HepG2 (cell line): ENCODE results near the gene CNKSR3. TPM values are rescaled to one million over a fixed set of nuclear protein-coding genes. Genes with fewer than 3 reads are reported as not detected.

ENCODE experiments used
- ATAC-seq: fragments of 200-7000 bp; cut with Tn5 transposase; 3 replicates; pipeline ENCODE4 v1.9.1; 2020; ENCODE audit warnings: mild to moderate bottlenecking, moderate library complexity
- BruUV-seq: library from RNA; stranded (reverse); fragments of 400-500 nt; replicated peaks from 2 replicates; lab custom pipeline; 2021; lab: Mats Ljungman, UMichigan
- CTCF ChIA-PET: fragments of 300-600 bp; formaldehyde crosslinking; extraction: SDS; loops from one replicate; lab custom pipeline; 2021; ENCODE audit warnings: low total read pairs, inconsistent platforms, low intra/inter-chr PET ratio; lab: Yijun Ruan, JAX
- POLR2A ChIA-PET: fragments of 350-600 bp; sonication (Branson Sonifier 250); formaldehyde crosslinking; loops from one replicate; lab custom pipeline; 2020; ENCODE audit warnings: antibody characterized with exemption, inconsistent platforms; lab: Yijun Ruan, JAX
- DNase-seq: peaks from one replicate; pipeline ENCODE4 v3.0.0-alpha.2; 2015; ENCODE audit warnings: low spot score
- FAIRE-seq: peaks from 3 replicates; lab custom pipeline; 2011; peaks lifted over from hg19 to GRCh38; lab: Jason Lieb, UNC
- H2AFZ ChIP-seq: one replicate; pipeline ENCODE4 v1.6.1; 2011; ENCODE audit warnings: low read length, inconsistent platforms
- H3K27ac ChIP-seq: fragments of 300-600 bp; 3 replicates; pipeline ENCODE4 v1.8.0; 2011; ENCODE audit warnings: mixed run types, mild to moderate bottlenecking, mixed read lengths, low read length, inconsistent platforms; ENCODE audit not compliant: insufficient read depth; ENCODE audit errors: extremely low read length
- H3K27me3 ChIP-seq, 2 experiments: fragments of 200-600 bp in 1 of 2; 2 replicates in 1 of 2; 3 replicates in 1 of 2; pipeline versions ENCODE4 v1.6.0 to v1.8.0; 2011; ENCODE audit warnings: low read length in 2 of 2, mild to moderate bottlenecking in 2 of 2, moderate library complexity in 2 of 2, inconsistent platforms in 1 of 2; ENCODE audit not compliant: insufficient read depth in 2 of 2, control insufficient read depth in 1 of 2
- H3K36me3 ChIP-seq, 2 experiments: fragments of 200-600 bp in 1 of 2; replicated peaks in 1 of 2; 2 replicates in 1 of 2; 3 replicates in 1 of 2; pipeline versions ENCODE4 v1.5.1 to v1.8.0; 2011; ENCODE audit warnings: low read length in 2 of 2, inconsistent platforms in 1 of 2; ENCODE audit not compliant: insufficient read depth in 2 of 2, control insufficient read depth in 1 of 2
- H3K4me1 ChIP-seq: 2 replicates; pipeline ENCODE4 v1.5.1; 2012; ENCODE audit warnings: low read length, inconsistent platforms; ENCODE audit not compliant: insufficient read depth
- H3K4me2 ChIP-seq: 2 replicates; pipeline ENCODE4 v1.6.0; 2011; ENCODE audit warnings: low read depth, low read length, inconsistent platforms
- H3K4me3 ChIP-seq, 3 experiments: fragments of 200-600 bp in 1 of 3; sonication (generic), shearing (Covaris generic) in 1 of 3; replicated peaks in 1 of 3; 2 replicates each; pipeline ENCODE4 v1.5.1; 2011 to 2016; ENCODE audit warnings: low read length in 3 of 3, inconsistent platforms in 2 of 3, low read depth in 2 of 3, mild to moderate bottlenecking in 2 of 3, control low read depth in 1 of 3, mixed read lengths in 1 of 3; ENCODE audit not compliant: insufficient read depth in 1 of 3
- H3K79me2 ChIP-seq: one replicate; pipeline ENCODE4 v1.6.1; 2011; ENCODE audit warnings: low read length, inconsistent platforms; ENCODE audit not compliant: insufficient read depth
- H3K9ac ChIP-seq: 2 replicates; pipeline ENCODE4 v1.6.0; 2011; ENCODE audit warnings: mild to moderate bottlenecking, low read depth, low read length, inconsistent platforms; ENCODE audit not compliant: insufficient read depth
- H3K9me3 ChIP-seq: 2 replicates; pipeline ENCODE4 v1.5.1; 2012; ENCODE audit warnings: mild to moderate bottlenecking, low read length
- H4K20me1 ChIP-seq: 2 replicates; pipeline ENCODE4 v1.6.0; 2011; ENCODE audit warnings: inconsistent platforms, mild to moderate bottlenecking, low read length, moderate library complexity; ENCODE audit not compliant: insufficient read depth
- AGO2 ChIP-seq: fragments of 200-400 bp; formaldehyde crosslinking; optimal IDR thresholded peaks from 2 replicates; pipeline ENCODE3; 2017; ENCODE audit warnings: mild to moderate bottlenecking, low read depth, low read length, moderate library complexity
- AHR ChIP-seq: IDR thresholded peaks from 2 replicates; pipeline ENCODE4 v1.6.1; 2018; ENCODE audit warnings: missing genetic modification reagents, missing compliant biosample characterization
- BHLHE40 ChIP-seq: IDR thresholded peaks from 2 replicates; pipeline ENCODE4 v1.6.1; 2011; ENCODE audit warnings: low read length, improper control_type of control experiment
- SETDB1 ChIP-seq: sonication (generic); formaldehyde crosslinking; IDR thresholded peaks from 2 replicates; pipeline ENCODE4 v1.5.1; 2020; ENCODE audit warnings: missing genetic modification reagents, mild to moderate bottlenecking, borderline replicate concordance
- TBX3 ChIP-seq: fragments of 450-650 bp; IDR thresholded peaks from 2 replicates; pipeline ENCODE4 v1.6.1; 2017; ENCODE audit warnings: antibody characterized with exemption, mild to moderate bottlenecking, inconsistent platforms, borderline replicate concordance
- TCF7L2 ChIP-seq: IDR thresholded peaks from 2 replicates; pipeline ENCODE4 v1.6.1; 2011; ENCODE audit warnings: mild to moderate bottlenecking, low read depth, low read length, moderate library complexity
- ZIK1 ChIP-seq: sonication (generic); formaldehyde crosslinking; IDR thresholded peaks from 2 replicates; pipeline ENCODE4 v1.5.0; 2020; ENCODE audit warnings: mild to moderate bottlenecking, low read depth, missing genetic modification reagents, borderline replicate concordance
- ZNF10 ChIP-seq: sonication (generic); formaldehyde crosslinking; IDR thresholded peaks from 2 replicates; pipeline ENCODE4 v1.4.0; 2020; ENCODE audit warnings: mild to moderate bottlenecking, low read depth, missing genetic modification reagents, borderline replicate concordance
- ZNF451 ChIP-seq: sonication (generic); formaldehyde crosslinking; IDR thresholded peaks from 2 replicates; pipeline ENCODE4 v1.5.0; 2020; ENCODE audit warnings: mild to moderate bottlenecking, missing genetic modification reagents
- WGBS: methylation state at CpG from one replicate; pipeline ENCODE4 v1.1.6; 2017; ENCODE audit warnings: low lambda C conversion rate; 5-methylcytosine and 5-hydroxymethylcytosine counted together
- in situ Hi-C: cut with HindIII; loops from 2 replicates; pipeline ENCODE4 v1.10.0; 2017; ENCODE audit warnings: low pct_unique_long_range_greater_than_20kb; ENCODE audit not compliant: extremely low pct_ligation_motif_present
- intact Hi-C: fragments of 100-400 bp; cut with micrococcal nuclease; formaldehyde crosslinking; loops from one replicate; pipeline ENCODE4 v1.10.0; 2022; ENCODE audit not compliant: unreplicated experiment
- polyA plus RNA-seq, 8 experiments: library from polyadenylated mRNA; depleted of rRNA in 3 of 8; stranded (reverse) in 7 of 8; unstranded in 1 of 8; fragments of >200 nt; fragmentation: Illumina TruSeq in 4 of 8; extraction: Trizol in 4 of 8; gene quantifications; 2 replicates each; pipeline versions ENCODE4 v1.2.1 to v1.2.3, GENCODE V29; 2011 to 2016; ENCODE audit warnings: low read depth in 4 of 8, missing spikeins in 1 of 8, mixed read lengths in 1 of 8; ENCODE audit not compliant: insufficient read depth in 1 of 8
- total RNA-seq, 5 experiments: library from RNA; depleted of rRNA; stranded (reverse); fragments of >200 nt; fragmentation: Illumina TruSeq; extraction: Trizol; gene quantifications; 2 replicates each; pipeline ENCODE4 v1.2.3, GENCODE V29; 2016; ENCODE audit warnings: low read depth in 1 of 5

Gene CNKSR3
- total and polyA plus RNA-seq, 2 of the 13 experiments (the other 11 are each of a cell fraction or from before 2014, with no cell fraction given): 9.2 to 38.6 TPM

DNA sequence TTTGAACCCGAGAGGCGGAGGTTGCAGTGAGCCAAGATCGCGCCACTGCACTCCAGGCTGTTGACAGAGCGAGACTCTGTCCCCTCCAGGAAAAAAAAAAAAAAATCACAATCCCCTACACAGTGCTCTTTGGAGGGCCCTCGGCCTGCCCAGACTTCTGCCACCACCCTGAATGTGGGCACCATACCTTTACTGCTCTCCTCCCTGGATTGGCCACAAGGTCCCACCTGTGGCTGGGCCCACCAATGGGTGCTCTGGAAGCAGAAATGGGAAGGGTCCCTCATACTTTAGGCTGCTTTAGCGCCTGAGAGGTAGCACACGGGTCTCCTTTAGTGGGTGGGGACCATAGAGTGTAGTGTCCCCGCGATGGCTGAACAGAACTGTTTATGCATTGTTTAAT, 103.6 kb downstream of the CNKSR3 start:
- DNase-seq (no peak), FAIRE-seq (no peak), ATAC-seq (peak; percentile 15)
- in situ Hi-C loops: no loop called here
- Histone ChIP-seq H3K4me2 (no peak overlapping the region), H3K27ac (no peak overlapping the region), H3K4me3 (no peak overlapping the region), H3K36me3 (peaks cover 28 to 69% of the 10 kb centered on the region in 2 experiments), H3K27me3 (no peaks in the 10 kb centered on the region), H3K9me3 (no peaks in the 10 kb centered on the region), H2AFZ (no peak overlapping the region), H3K9ac (no peak overlapping the region), H3K79me2 (no peaks in the 10 kb centered on the region), H4K20me1 (no peaks in the 10 kb centered on the region), H3K4me1 (peaks cover 14% of the 10 kb centered on the region)
- TF ChIP-seq AHR (no peak), ZNF10 (CRISPR knock-in tag) (no peak), BHLHE40 (no peak), SETDB1 (CRISPR knock-in tag) (no peak), ZNF451 (CRISPR knock-in tag) (no peak), TBX3 (no peak), ZIK1 (CRISPR knock-in tag) (no peak)
- ChIA-PET CTCF (no interaction called here), POLR2A (no interaction called here)
- 96% methylated on average over 10 of the region's 10 CpGs for WGBS
- intact Hi-C loops: no loop called here
- no TSS peak for BruUV-seq

DNA sequence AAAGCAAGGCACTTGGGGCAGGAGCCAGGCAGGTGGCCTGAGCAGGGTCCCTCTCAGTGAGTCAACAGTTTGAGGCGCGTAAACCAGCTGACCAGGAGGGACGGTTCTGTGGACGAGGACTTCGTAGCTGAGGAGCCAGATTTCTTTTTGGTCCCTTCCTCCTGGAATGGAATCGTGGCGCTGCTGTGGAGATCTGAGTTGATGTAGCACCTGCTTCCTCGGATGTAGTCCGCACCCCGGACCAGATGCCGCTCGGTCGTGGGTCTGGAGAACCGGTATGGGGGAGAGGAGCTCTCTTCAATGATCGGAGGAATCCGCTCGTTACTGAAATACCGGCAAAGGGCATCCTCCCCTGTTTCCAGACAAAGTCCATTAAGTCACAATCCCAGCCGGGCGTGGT, 104.2 kb downstream of the CNKSR3 start:
- DNase-seq (no peak), ATAC-seq (peak; percentile 30; the same call in 2 of the 3 replicates), FAIRE-seq (no peak)
- POLR2A ChIA-PET: no interaction called here
- H3K9ac ChIP-seq: no peak overlapping the region
- in situ Hi-C loops: no loop called here
- H3K4me3 ChIP-seq: no peak overlapping the region
- H3K36me3 ChIP-seq: peaks cover 31 to 72% of the 10 kb centered on the region in 2 experiments
- no peaks in the 10 kb centered on the region for H3K79me2 ChIP-seq
- no TSS peak for BruUV-seq
- WGBS: 94% methylated on average over 20 of the region's 20 CpGs
- H3K4me2 ChIP-seq: no peak overlapping the region
- CTCF ChIA-PET: no interaction called here
- H3K27ac ChIP-seq: no peak overlapping the region
- no peak for TF ChIP-seq TCF7L2
- TF ChIP-seq AGO2: peak; percentile 3
- H3K27me3 ChIP-seq: no peaks in the 10 kb centered on the region
- no peak overlapping the region for H2AFZ ChIP-seq
- intact Hi-C loops: no loop called here
- no peaks in the 10 kb centered on the region for H4K20me1 ChIP-seq
- H3K9me3 ChIP-seq: no peaks in the 10 kb centered on the region
- peaks cover 8% of the 10 kb centered on the region for H3K4me1 ChIP-seq
